HepG2 (cell line): Measurements from ENCODE around the gene SART1. TPM values are rescaled to one million over a fixed set of nuclear protein-coding genes. Genes with fewer than 3 reads are reported as not detected.
A peak's percentile ranks its signal among the peaks of the same experiment; 100 is the strongest.

Source experiments
- CHCHD3 ChIP-seq: sonication (generic); formaldehyde crosslinking; IDR thresholded peaks from 2 replicates; pipeline ENCODE4 v1.8.0; 2022; ENCODE audit warnings: mild to moderate bottlenecking, missing genetic modification reagents, moderate library complexity
- DNMT1 ChIP-seq: sonication (generic); formaldehyde crosslinking; IDR thresholded peaks from 2 replicates; pipeline ENCODE4 v1.5.1; 2020; ENCODE audit warnings: mild to moderate bottlenecking, missing genetic modification reagents
- EEA1 ChIP-seq: sonication (generic); formaldehyde crosslinking; IDR thresholded peaks from 2 replicates; pipeline ENCODE4 v1.5.1; 2020; ENCODE audit warnings: mild to moderate bottlenecking, missing genetic modification reagents, borderline replicate concordance
- ELF3 ChIP-seq: IDR thresholded peaks from 2 replicates; pipeline ENCODE4 v1.6.1; 2016; ENCODE audit warnings: missing genetic modification reagents, missing compliant biosample characterization
- FOXK2 ChIP-seq: fragments of 450-650 bp; IDR thresholded peaks from 2 replicates; pipeline ENCODE4 v1.6.1; 2016
- FOXM1 ChIP-seq: sonication (generic); formaldehyde crosslinking; IDR thresholded peaks from 2 replicates; pipeline ENCODE4 v1.5.0; 2020; ENCODE audit warnings: missing genetic modification reagents
- GPBP1L1 ChIP-seq: sonication (generic); formaldehyde crosslinking; IDR thresholded peaks from 2 replicates; pipeline ENCODE4 v1.5.0; 2020; ENCODE audit warnings: mild to moderate bottlenecking, missing genetic modification reagents
- JUNB ChIP-seq: sonication (generic); formaldehyde crosslinking; IDR thresholded peaks from 2 replicates; pipeline ENCODE4 v1.8.0; 2022; ENCODE audit warnings: missing genetic modification reagents, mild to moderate bottlenecking, borderline replicate concordance
- MAFK ChIP-seq, 2 experiments: IDR thresholded peaks in 1 of 2; conservative IDR thresholded peaks in 1 of 2; 2 replicates each; pipeline ENCODE4 v1.6.1; 2011; ENCODE audit warnings: improper control_type of control experiment in 2 of 2, low read length in 2 of 2
- NONO ChIP-seq, 2 experiments: fragments of 450-650 bp in 1 of 2; sonication (generic) in 1 of 2; formaldehyde crosslinking in 1 of 2; IDR thresholded peaks in 1 of 2; conservative IDR thresholded peaks in 1 of 2; 2 replicates each; pipeline versions ENCODE4 v1.6.1 to v1.8.0; 2017 to 2022; ENCODE audit warnings: mild to moderate bottlenecking in 1 of 2, missing genetic modification reagents in 1 of 2, moderate library complexity in 1 of 2
- NR2F6 ChIP-seq, 2 experiments: IDR thresholded peaks; 2 replicates each; pipeline ENCODE4 v1.6.1; 2016; ENCODE audit warnings: antibody characterized with exemption in 1 of 2, mild to moderate bottlenecking in 1 of 2
- PAF1 ChIP-seq: IDR thresholded peaks from 2 replicates; pipeline ENCODE4 v1.6.1; 2016; ENCODE audit warnings: missing genetic modification reagents, missing compliant biosample characterization
- PHF20 ChIP-seq: sonication (generic); formaldehyde crosslinking; IDR thresholded peaks from 2 replicates; pipeline ENCODE4 v1.5.0; 2020; ENCODE audit warnings: mild to moderate bottlenecking, missing genetic modification reagents
- PRDM10 ChIP-seq: sonication (generic); formaldehyde crosslinking; IDR thresholded peaks from 2 replicates; pipeline ENCODE4 v1.4.0; 2020; ENCODE audit warnings: low read depth, missing genetic modification reagents
- PRMT3 ChIP-seq: sonication (generic); formaldehyde crosslinking; IDR thresholded peaks from 2 replicates; pipeline ENCODE4 v1.8.1; 2022; ENCODE audit warnings: low read depth, mild to moderate bottlenecking, moderate library complexity, missing genetic modification reagents, borderline replicate concordance
- RBFOX2 ChIP-seq: fragments of 200-400 bp; formaldehyde crosslinking; IDR thresholded peaks from 2 replicates; pipeline ENCODE4 v1.6.1; 2017; ENCODE audit warnings: low read depth, mild to moderate bottlenecking, low read length
- TCF12 ChIP-seq, 2 experiments: fragments of 450-650 bp in 1 of 2; sonication (generic) in 1 of 2; formaldehyde crosslinking in 1 of 2; IDR thresholded peaks; 2 replicates each; pipeline versions ENCODE4 v1.6.1 to v1.8.0; 2017 to 2022; ENCODE audit warnings: antibody characterized with exemption in 1 of 2, mild to moderate bottlenecking in 1 of 2, missing genetic modification reagents in 1 of 2, moderate library complexity in 1 of 2
- ZBTB43 ChIP-seq: sonication (generic); formaldehyde crosslinking; conservative IDR thresholded peaks from 2 replicates; pipeline ENCODE4 v1.4.0; 2020; ENCODE audit warnings: missing genetic modification reagents
- ZEB1 ChIP-seq: IDR thresholded peaks from 2 replicates; pipeline ENCODE4 v1.6.1; 2012; ENCODE audit warnings: mild to moderate bottlenecking, low read depth, inconsistent platforms; ENCODE audit not compliant: insufficient replicate concordance
- ZFP36L2 ChIP-seq: sonication (generic); formaldehyde crosslinking; IDR thresholded peaks from 2 replicates; pipeline ENCODE4 v1.4.0; 2020; ENCODE audit warnings: missing genetic modification reagents
- ZNF367 ChIP-seq: sonication (generic); formaldehyde crosslinking; IDR thresholded peaks from 2 replicates; pipeline ENCODE4 v1.4.0; 2020; ENCODE audit warnings: missing genetic modification reagents, borderline replicate concordance
- ZNF441 ChIP-seq: sonication (generic); formaldehyde crosslinking; IDR thresholded peaks from 2 replicates; pipeline ENCODE4 v1.7.0; 2021; ENCODE audit warnings: missing genetic modification reagents, borderline replicate concordance
- ZSCAN29 ChIP-seq: sonication (generic); formaldehyde crosslinking; conservative IDR thresholded peaks from 2 replicates; pipeline ENCODE4 v1.4.0; 2020; ENCODE audit warnings: mild to moderate bottlenecking, missing genetic modification reagents
- ZSCAN9 ChIP-seq: IDR thresholded peaks from 2 replicates; pipeline ENCODE4 v1.6.1; 2016; ENCODE audit warnings: borderline replicate concordance
- polyA plus RNA-seq, 8 experiments: library from polyadenylated mRNA; depleted of rRNA in 3 of 8; stranded (reverse) in 7 of 8; unstranded in 1 of 8; fragments of >200 nt; fragmentation: Illumina TruSeq in 4 of 8; extraction: Trizol in 4 of 8; gene quantifications; 2 replicates each; pipeline versions ENCODE4 v1.2.1 to v1.2.3, GENCODE V29; 2011 to 2016; ENCODE audit warnings: low read depth in 4 of 8, missing spikeins in 1 of 8, mixed read lengths in 1 of 8; ENCODE audit not compliant: insufficient read depth in 1 of 8
- total RNA-seq, 5 experiments: library from RNA; depleted of rRNA; stranded (reverse); fragments of >200 nt; fragmentation: Illumina TruSeq; extraction: Trizol; gene quantifications; 2 replicates each; pipeline ENCODE4 v1.2.3, GENCODE V29; 2016; ENCODE audit warnings: low read depth in 1 of 5

SART1 gene
- total and polyA plus RNA-seq, 2 of the 13 experiments (the other 11 are each of a cell fraction or from before 2014, with no cell fraction given) = 11.3 to 22.5 TPM

GRCh38 chr11:65918211-65919140 lies 43.1 kb upstream of the SART1 start, which contains the start of gene C11orf68 (continued):
- TF ChIP-seq GPBP1L1 (CRISPR knock-in tag) (no peak), FOXM1 (CRISPR knock-in tag) (no peak), CHCHD3 (CRISPR knock-in tag) (no peak), ELF3 (no peak), ZEB1 (no peak), ZSCAN9 (CRISPR knock-in tag) (peak; percentile 49; the same call in 1 of the 2 replicates), MAFK (conservative IDR thresholded peaks at IDR 0.05 in 1 of 2, IDR thresholded peaks at IDR 0.05 in 1 of 2; ENCODE audit: low read length in 2 of 2) (no peak), NR2F6 (IDR thresholded peaks at IDR 0.05) (no peak), NR2F6 (CRISPR knock-in tag; IDR thresholded peaks at IDR 0.05) (no peak), TCF12 (IDR thresholded peaks at IDR 0.05) (no peak), TCF12 (CRISPR knock-in tag; IDR thresholded peaks at IDR 0.05) (no peak), ZNF367 (no peak), RBFOX2 (peak; percentile 85), PRDM10 (CRISPR knock-in tag) (no peak), ZNF441 (CRISPR knock-in tag) (0 out of 2 replicates have a peak, but pooled peaks have one; percentile 9), PAF1 (CRISPR knock-in tag) (no peak), EEA1 (CRISPR knock-in tag) (no peak), ZFP36L2 (CRISPR knock-in tag) (no peak), ZBTB43 (no peak), NONO (IDR thresholded peaks at IDR 0.05) (no peak), NONO (CRISPR knock-in tag; conservative IDR thresholded peaks at IDR 0.05) (no peak), JUNB (no peak), PHF20 (no peak), PRMT3 (CRISPR knock-in tag) (no peak), ZSCAN29 (CRISPR knock-in tag) (no peak), FOXK2 (no peak), DNMT1 (CRISPR knock-in tag) (no peak)
